GM12878 (cell line): ENCODE data around the gene ITPRIPL2. TPM values are rescaled to one million over a fixed set of nuclear protein-coding genes. Genes with fewer than 3 reads are reported as not detected.
A peak's percentile ranks its signal among the peaks of the same experiment; 100 is the strongest.

Source experiments
- ATAC-seq: fragments of 200-7000 bp; cut with Tn5 transposase; 3 replicates; pipeline ENCODE4 v1.9.1; 2020; ENCODE audit warnings: mild to moderate bottlenecking, moderate library complexity
- BruUV-seq: library from RNA; stranded (reverse); fragments of 400-500 nt; replicated peaks from 2 replicates; lab custom pipeline; 2021; lab: Mats Ljungman, UMichigan
- CTCF ChIA-PET: fragments of 300-600 bp; sonication (Branson Sonifier 250); formaldehyde crosslinking; extraction: SDS; loops from one replicate; lab custom pipeline; 2021; ENCODE audit warnings: inconsistent platforms; lab: Yijun Ruan, JAX
- POLR2A ChIA-PET: fragments of 350-600 bp; formaldehyde crosslinking; extraction: SDS; loops from one replicate; lab custom pipeline; 2021; ENCODE audit warnings: inconsistent platforms; lab: Charles Lee
- RAD21 ChIA-PET: fragments of 300-600 bp; sonication (Branson Sonifier 250); formaldehyde crosslinking; loops from one replicate; lab custom pipeline; 2023; ENCODE audit warnings: antibody characterized with exemption; ENCODE audit not compliant: unreplicated experiment; lab: Charles Lee
- SMC1A ChIA-PET: fragments of 300-600 bp; sonication (Branson Sonifier 250); formaldehyde crosslinking; loops from one replicate; lab custom pipeline; 2023; ENCODE audit not compliant: unreplicated experiment, uncharacterized antibody; lab: Charles Lee
- DNase-seq: peaks from one replicate; pipeline ENCODE4 v3.0.0-alpha.2; 2011; ENCODE audit warnings: low read depth, low spot score
- FAIRE-seq: peaks from 3 replicates; lab custom pipeline; 2011; peaks lifted over from hg19 to GRCh38; lab: Jason Lieb, UNC
- H2AFZ ChIP-seq: 2 replicates; pipeline ENCODE4 v1.6.0; 2011; ENCODE audit warnings: low read depth, low read length, control low read depth; ENCODE audit not compliant: control insufficient read depth
- H3K27ac ChIP-seq: 2 replicates; pipeline ENCODE4 v1.5.1; 2011; ENCODE audit warnings: control low read depth; ENCODE audit not compliant: control insufficient read depth, insufficient read depth
- H3K27me3 ChIP-seq, 2 experiments: replicated peaks in 1 of 2; 2 replicates each; pipeline versions ENCODE4 v1.6.0 to v1.6.1; 2011; ENCODE audit warnings: low read length in 1 of 2; ENCODE audit not compliant: control insufficient read depth in 2 of 2, insufficient read depth in 2 of 2
- H3K36me3 ChIP-seq, 2 experiments: 2 replicates each; pipeline ENCODE4 v1.5.1; 2011; ENCODE audit warnings: low read length in 1 of 2; ENCODE audit not compliant: control insufficient read depth in 2 of 2, insufficient read depth in 2 of 2
- H3K4me1 ChIP-seq: 2 replicates; pipeline ENCODE4 v1.6.1; 2011; ENCODE audit warnings: mild to moderate bottlenecking, low read length, moderate library complexity, mixed read lengths; ENCODE audit not compliant: control insufficient read depth, insufficient read depth
- H3K4me2 ChIP-seq: 2 replicates; pipeline ENCODE4 v1.6.0; 2011; ENCODE audit warnings: control low read depth; ENCODE audit not compliant: control insufficient read depth, insufficient read depth
- H3K4me3 ChIP-seq: fragments of 200-600 bp; sonication (generic); 2 replicates; pipeline ENCODE4 v1.5.1; 2016
- H3K79me2 ChIP-seq: 2 replicates; pipeline ENCODE4 v1.6.0; 2011; ENCODE audit warnings: low read length; ENCODE audit not compliant: control insufficient read depth, insufficient read depth
- H3K9ac ChIP-seq: 2 replicates; pipeline ENCODE4 v1.8.0; 2011; ENCODE audit warnings: low read length, control low read depth, mixed read lengths; ENCODE audit not compliant: control insufficient read depth, insufficient read depth
- H3K9me3 ChIP-seq: replicated peaks from 3 replicates; pipeline ENCODE4 v1.5.1; 2011; ENCODE audit warnings: mild to moderate bottlenecking, low read length; ENCODE audit not compliant: control insufficient read depth, insufficient read depth
- H4K20me1 ChIP-seq: 2 replicates; pipeline ENCODE4 v1.6.0; 2011; ENCODE audit not compliant: control insufficient read depth, insufficient read depth
- IKZF2 ChIP-seq, 2 experiments: fragments of 450-650 bp; IDR thresholded peaks; 2 replicates each; pipeline ENCODE4 v1.6.1; 2017; ENCODE audit warnings: mild to moderate bottlenecking in 2 of 2, moderate library complexity in 2 of 2
- POLR2AphosphoS5 ChIP-seq: IDR thresholded peaks from 2 replicates; pipeline ENCODE4 v1.6.1; 2011; ENCODE audit warnings: mild to moderate bottlenecking, low read length, inconsistent platforms
- SREBF1 ChIP-seq: IDR thresholded peaks from 2 replicates; pipeline ENCODE4 v1.6.1; 2012; ENCODE audit warnings: mild to moderate bottlenecking, low read length
- ZNF24 ChIP-seq: fragments of 450-650 bp; IDR thresholded peaks from 2 replicates; pipeline ENCODE4 v1.6.1; 2017; ENCODE audit warnings: antibody characterized with exemption, mild to moderate bottlenecking
- ZNF274 ChIP-seq: IDR thresholded peaks from one replicate; pipeline ENCODE4 v1.8.0; 2011; ENCODE audit not compliant: insufficient read length, insufficient read depth
- WGBS: methylation state at CpG from one replicate; pipeline ENCODE4 v1.1.6; 2016; ENCODE audit warnings: low lambda C conversion rate; ENCODE audit not compliant: insufficient replicate concordance, insufficient coverage; ENCODE audit errors: missing lambda C conversion rate; 5-methylcytosine and 5-hydroxymethylcytosine counted together
- in situ Hi-C: fragments of 300-500 bp; cut with MboI; formaldehyde crosslinking; loops from 9 replicates; pipeline ENCODE4 v1.14.3; 2018; ENCODE audit warnings: mixed read lengths
- intact Hi-C: fragments of 100-400 bp; cut with micrococcal nuclease; formaldehyde crosslinking; loops from one replicate; pipeline ENCODE4 v1.14.2; 2022; ENCODE audit not compliant: unreplicated experiment
- polyA plus RNA-seq, 11 experiments: library from polyadenylated mRNA; depleted of rRNA in 4 of 11; unstranded in 6 of 11; stranded (reverse) in 5 of 11; fragments of >200 nt; fragmentation: Nextera tagmentation in 4 of 11; fragmentation: Illumina TruSeq in 1 of 11; extraction: Ambion mirVana in 4 of 11; extraction: Trizol in 1 of 11; gene quantifications; 1 replicate in 1 of 11; 2 replicates in 10 of 11; pipeline versions ENCODE4 v1.2.1 to v1.2.3, GENCODE V29; 2011 to 2016; ENCODE audit warnings: inconsistent platforms in 2 of 11, missing spikeins in 2 of 11, low read depth in 1 of 11
- total RNA-seq, 4 experiments: library from RNA; depleted of rRNA in 3 of 4; stranded (reverse); fragments of >200 nt in 3 of 4; fragmentation: Illumina TruSeq in 1 of 4; extraction: Trizol in 1 of 4; gene quantifications; 2 replicates each; pipeline versions ENCODE4 v1.2.1 to v1.2.3, GENCODE V29; 2013 to 2021

Gene ITPRIPL2
- total and polyA plus RNA-seq, 10 of the 15 experiments (the other 5 are each of a cell fraction or from before 2014, with no cell fraction given), result 0.48 to 14.3 (median 3.5) TPM

DNA sequence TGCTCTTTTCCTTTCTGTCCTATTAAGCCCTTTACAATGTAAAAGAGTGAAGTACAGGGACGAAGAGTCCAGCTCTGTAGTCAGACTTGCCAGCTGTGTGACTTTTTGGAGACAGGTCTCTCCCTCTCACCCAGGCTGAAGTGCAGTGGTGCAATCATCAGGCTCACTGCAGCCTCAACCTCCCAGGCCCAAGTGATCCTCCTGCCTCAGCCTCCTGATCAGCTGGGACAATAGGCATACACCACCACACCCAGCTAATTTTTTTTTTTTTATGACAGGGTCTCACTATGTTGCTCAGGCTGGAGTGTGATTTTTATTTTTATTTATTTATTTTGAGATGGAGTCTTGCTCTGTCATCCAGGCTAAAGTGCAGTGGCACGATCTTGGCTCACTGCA lies 7.1 kb upstream of the ITPRIPL2 start:
- 83% methylated on average over 2 of the region's 2 CpGs for WGBS
- ChIA-PET POLR2A (interaction anchor here (0.6 kb wide), 1 partner anchor 122 kb away, joined by 3 read pairs; no protein-coding TSS in a partner anchor), SMC1A (interaction anchor here (3.9 to 5.4 kb wide), 2 partner anchors 11 to 12 kb away, joined by 34 to 36 read pairs; no protein-coding TSS in a partner anchor), CTCF (interaction anchor here (0.6 to 2.1 kb wide), 3 partner anchors 11 to 22 kb away, joined by 3 to 6 read pairs (median 4); no protein-coding TSS in a partner anchor), RAD21 (interaction anchor here (1.0 to 1.5 kb wide), 2 partner anchors 11 to 73 kb away, joined by 3 to 4 read pairs; no protein-coding TSS in a partner anchor)
- no peak overlapping the region for H3K27ac ChIP-seq
- no peaks in the 10 kb centered on the region for H4K20me1 ChIP-seq
- FAIRE-seq, result no peak
- no peak overlapping the region for H3K9ac ChIP-seq
- no peak for DNase-seq
- no peak overlapping the region for H2AFZ ChIP-seq
- no peak overlapping the region for H3K4me3 ChIP-seq
- in situ Hi-C loops, result no loop called here
- H3K36me3 ChIP-seq, result no peaks in the 10 kb centered on the region
- no peaks in the 10 kb centered on the region for H3K79me2 ChIP-seq
- intact Hi-C loops, result no loop called here
- no peak overlapping the region for H3K4me2 ChIP-seq
- no TSS peak for BruUV-seq
- no peaks in the 10 kb centered on the region for H3K9me3 ChIP-seq
- H3K4me1 ChIP-seq, result peaks cover 24% of the 10 kb centered on the region
- TF ChIP-seq POLR2AphosphoS5 (no peak), IKZF2 (IDR thresholded peaks at IDR 0.05) (no peak), ZNF24 (0 out of 2 replicates have a peak, but pooled peaks have one; percentile 0), ZNF274 (no peak), SREBF1 (no peak)
- ATAC-seq, result no peak
- H3K27me3 ChIP-seq, result no peaks in the 10 kb centered on the region
